GM18861 (cell line): ENCODE results near the gene CPXM1.
"Not testable (repeated sequence)": the region's sequence is repeated elsewhere in the genome, so short reads cannot be mapped to it uniquely, and the experiment has no call there.

Experiments
- ATAC-seq: cut with Tn5 transposase; IDR thresholded peaks from one replicate; pipeline ENCODE4 v1.9.1; 2021; ENCODE audit not compliant: unreplicated experiment

The CPXM1 gene

DNA sequence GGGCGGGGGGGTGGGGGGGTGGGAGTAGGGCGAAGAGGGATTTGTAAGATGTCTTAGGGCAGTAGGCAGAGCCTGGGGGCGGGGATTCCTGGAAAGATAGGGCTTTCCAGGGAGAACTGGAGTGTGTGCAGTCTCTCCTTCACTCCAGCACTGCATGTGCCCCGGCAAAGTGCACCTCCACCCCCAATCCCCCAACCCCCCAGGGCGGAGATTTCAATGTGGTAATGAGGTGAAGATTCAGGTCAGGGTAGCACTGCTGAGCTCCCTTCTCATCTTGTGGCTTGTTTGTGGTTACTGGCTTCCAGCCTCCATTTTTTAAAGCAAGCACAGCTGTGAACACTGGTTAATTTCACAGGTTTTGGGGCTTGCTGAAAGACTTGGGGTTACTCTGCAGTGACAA lies 21.6 kb upstream of the CPXM1 start:
- no peak for ATAC-seq

DNA sequence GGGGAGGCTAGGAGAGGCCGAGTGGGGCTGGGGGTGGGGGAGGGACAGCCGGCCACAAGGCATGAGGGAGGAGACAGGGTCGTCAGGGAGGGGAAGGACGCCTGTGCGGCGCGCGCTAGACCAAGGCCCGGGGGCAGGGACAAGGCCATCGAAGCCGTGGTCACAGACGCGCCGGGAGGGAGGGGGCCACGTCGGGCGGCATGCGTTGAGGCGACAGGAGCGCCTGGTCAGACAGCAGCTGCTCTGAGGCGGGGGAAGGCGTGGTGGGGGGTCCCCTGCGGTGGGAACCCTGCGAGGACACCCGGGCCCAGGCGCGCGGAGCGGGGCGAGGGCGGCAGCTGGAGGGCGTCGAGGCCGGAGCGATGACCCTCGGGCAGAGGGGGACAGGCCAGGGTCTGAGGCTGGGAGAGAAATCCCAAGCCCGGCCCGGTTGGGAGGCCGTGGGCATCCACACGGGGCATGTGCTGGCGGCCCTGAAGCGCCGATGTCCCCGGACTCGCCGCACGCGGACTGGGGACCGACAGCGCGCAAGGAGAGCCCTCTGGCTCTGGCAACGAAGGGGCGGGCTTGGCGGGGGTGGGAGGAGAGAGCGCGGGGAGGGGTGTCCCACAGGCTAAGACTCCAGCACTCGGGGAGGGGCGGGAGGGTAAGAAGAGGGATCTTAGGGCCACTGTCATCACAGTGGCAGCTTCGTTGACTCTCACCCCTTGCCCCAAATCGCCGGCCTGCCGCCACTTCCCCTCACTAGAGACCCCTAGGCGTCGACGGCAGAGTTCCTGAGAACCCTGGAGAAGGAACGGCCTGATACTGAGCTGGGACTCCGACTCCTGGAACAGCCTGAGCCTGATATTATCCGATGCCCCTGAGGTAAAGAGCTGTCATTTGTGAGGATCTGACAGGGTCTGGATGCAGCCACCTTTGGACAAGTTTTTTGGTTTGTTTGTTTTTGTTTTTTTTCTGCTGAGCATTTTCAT lies 20.8 kb upstream of the CPXM1 start:
- ATAC-seq = no peak

DNA sequence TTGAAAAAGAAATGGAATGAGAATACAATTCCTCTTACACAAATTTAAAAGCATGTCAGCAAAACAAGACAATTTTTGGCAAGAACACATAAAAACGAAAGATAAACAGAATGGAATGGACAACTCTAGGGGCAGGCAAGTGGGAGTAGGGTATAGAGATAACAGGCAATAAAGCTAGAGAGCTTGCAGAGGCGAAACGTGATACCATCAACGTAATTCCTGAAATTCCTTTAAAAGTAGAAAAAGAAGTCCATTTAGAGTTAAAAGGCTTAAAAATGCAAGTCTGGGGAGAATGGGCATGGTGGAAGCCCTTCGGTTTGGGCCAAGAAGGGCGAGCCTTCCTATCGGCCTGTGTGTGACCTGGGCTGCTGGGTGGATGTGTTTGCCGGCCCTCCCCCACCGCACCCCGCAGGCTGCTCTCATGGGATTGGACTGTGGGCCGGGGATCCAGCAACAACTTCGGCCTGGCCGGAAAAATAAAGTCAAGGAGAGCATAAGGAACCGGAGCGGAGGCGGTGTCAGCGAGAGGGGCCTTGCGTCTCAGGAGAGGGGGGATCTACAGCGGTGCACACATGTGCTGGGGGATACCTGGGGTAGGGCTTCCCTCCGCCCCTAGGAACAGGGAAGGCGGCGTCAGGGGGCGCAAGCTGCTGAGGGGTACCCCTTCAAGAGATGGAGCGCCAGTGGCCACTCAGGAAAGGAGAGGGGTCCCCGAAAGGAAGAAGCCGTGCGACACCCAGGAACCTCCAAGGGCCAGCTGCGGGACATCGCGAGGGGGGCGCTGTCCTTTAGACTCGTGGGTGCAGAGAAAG lies 19.9 kb upstream of the CPXM1 start:
- no peak for ATAC-seq

DNA sequence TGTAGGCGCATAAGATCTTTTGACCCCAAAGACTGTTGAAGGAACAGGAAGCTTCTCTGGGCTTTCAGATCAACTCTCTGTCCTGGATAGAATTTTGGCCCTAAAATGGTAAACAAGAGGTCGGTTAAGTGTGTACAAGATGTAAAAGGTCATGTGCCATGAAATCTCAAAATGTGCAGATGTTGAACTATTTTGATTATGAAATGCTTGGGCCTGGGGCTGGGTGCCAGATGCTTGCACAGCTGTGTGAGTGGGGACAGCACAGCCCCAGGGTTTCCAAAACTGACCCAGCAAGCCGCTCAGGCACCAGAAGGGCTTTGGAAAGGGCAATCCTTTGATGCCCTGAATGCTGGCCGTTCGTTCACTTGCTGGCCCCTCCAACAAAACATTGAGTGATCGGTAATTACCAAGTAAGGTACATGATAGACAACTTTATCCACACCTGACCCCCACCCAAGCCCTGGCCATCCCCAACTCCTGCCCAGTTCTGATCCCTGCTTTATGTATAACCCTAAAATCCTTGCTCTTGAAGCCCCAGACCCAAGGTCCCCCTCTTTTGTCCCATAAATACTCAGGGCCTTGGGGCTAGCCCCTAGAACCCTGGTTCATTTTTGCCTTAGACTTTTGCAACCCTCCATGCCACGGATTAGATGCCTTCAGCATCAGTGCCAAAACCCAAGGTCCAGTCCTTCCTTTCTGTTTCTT lies 17.6 kb upstream of the CPXM1 start:
- ATAC-seq = no peak

DNA sequence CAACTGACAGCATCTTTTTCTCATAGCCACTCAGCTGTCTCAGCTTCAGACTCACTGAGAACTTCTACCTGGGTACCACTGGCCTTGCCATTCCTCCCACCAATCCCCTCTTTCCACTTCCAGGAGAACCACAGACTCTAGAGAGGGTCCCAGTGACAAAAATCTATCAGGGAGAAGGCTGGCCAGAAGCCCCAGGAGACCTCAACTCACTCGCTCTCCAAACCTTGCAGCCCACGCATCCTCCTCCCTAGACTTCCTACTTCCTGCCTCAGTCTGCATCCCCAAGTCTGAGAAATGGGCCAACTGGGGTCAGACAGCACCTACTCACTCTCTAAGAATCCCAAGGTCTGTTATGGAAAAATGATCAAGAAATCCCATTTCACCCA lies 16.9 kb upstream of the CPXM1 start:
- ATAC-seq = no peak

DNA sequence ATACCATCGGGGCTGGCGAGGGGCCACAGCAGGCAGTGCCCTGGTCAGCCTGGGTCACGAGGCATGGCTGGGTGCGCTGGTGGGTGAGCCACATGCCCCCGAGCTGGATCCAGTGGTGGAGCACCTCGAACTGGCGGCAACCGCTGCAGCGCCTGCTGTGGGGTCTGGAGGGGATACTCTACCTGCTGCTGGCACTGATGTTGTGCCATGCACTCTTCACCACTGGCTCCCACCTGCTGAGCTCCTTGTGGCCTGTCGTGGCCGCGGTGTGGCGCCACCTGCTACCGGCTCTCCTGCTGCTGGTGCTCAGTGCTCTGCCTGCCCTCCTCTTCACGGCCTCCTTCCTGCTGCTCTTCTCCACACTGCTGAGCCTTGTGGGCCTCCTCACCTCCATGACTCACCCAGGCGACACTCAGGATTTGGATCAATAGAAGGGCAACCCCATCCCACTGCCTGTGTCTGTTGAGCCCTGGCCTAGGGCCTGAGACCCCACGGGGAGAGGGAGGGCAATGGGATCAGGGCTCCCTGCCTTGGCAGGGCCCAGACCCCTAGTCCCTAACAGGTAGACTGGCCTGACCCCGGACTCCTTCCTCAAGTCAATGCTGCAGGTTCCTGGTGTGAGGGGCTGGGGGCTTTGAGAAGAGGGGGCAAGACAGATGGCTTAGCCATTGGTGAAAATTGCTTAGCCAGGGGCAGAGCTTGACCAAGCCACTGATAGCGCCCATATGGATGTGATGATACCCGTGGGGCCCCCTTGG lies 16.3 kb upstream of the CPXM1 start:
- ATAC-seq = no peak

DNA sequence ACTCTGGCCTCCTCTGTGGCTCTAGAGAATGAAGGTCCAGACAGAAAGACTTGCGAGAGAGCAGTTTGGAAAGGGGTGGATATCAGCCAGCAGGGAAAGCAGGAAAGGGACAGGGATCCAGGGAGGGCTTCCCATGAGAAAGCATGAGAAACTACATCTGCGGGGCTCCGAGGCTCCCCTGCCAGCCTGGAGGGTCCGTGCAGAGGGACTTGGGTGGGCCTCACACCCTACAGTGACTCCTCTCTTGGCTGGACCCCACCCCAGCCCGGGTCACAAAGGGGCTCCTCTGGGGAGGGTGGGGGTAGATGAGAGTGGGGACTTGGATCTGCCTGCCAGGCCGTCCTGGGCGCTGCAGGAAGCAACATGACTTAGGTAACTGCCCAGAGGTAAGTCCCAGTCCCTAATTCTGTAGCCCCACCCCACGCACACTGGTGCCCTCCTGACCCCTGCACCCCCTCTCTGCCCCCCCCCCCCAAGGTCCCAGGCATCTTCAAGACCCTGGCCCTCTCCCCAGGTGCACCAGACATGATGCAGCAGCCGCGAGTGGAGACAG lies 15.7 kb upstream of the CPXM1 start, which contains the start of gene TMEM239:
Gene TMEM239 (plus strand): TSS at position 335 of the 553 bp plus-strand sequence. CDS start 191 bp downstream, at position 526.
- ATAC-seq = no peak

DNA sequence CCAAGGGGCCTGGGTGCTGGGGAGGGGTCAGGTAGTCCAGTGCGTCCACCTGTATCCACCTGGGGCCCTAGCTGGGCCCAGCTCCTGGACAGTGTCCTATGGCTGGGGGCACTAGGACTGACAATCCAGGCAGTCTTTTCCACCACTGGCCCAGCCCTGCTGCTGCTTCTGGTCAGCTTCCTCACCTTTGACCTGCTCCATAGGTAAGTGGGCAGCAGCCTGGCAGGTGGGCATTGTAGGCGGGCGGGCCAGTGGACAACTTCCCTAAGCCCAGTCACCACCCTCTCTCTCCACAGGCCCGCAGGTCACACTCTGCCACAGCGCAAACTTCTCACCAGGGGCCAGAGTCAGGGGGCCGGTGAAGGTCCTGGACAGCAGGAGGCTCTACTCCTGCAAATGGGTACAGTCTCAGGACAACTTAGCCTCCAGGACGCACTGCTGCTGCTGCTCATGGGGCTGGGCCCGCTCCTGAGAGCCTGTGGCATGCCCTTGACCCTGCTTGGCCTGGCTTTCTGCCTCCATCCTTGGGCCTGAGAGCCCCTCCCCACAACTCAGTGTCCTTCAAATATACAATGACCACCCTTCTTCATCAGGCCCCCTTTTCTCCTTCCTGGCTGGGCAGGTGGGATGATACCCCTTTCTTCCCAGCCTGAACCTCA lies 14.9 kb upstream of the CPXM1 start:
- no peak for ATAC-seq

DNA sequence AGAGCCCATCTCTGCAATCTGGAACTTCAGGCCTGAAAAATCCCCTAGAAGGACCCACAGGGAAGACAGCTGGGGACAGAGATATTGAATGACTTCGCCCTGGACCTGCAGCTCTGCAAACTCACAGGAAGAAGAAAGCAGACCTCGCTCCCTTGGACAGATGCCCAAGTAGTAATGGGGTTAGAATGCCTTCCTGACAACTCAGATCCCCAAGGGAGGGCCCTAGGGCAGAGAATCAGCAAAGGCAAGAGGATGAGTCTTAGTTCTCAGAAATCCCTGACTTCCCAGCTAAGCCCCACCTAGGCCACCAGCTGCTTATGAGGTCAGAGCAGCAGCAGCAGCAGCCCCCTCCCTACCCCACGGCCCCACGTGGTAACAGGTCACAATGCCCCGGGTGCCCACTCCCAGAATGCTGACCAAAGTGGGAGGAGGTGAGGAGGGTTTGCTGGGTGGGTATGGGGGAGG lies 14.2 kb upstream of the CPXM1 start, which contains the start of gene C20orf141:
Gene C20orf141 (plus strand): TSS at position 401 of the 465 bp plus-strand sequence. CDS start 198 bp downstream, outside the sequence.
- no peak for ATAC-seq

DNA sequence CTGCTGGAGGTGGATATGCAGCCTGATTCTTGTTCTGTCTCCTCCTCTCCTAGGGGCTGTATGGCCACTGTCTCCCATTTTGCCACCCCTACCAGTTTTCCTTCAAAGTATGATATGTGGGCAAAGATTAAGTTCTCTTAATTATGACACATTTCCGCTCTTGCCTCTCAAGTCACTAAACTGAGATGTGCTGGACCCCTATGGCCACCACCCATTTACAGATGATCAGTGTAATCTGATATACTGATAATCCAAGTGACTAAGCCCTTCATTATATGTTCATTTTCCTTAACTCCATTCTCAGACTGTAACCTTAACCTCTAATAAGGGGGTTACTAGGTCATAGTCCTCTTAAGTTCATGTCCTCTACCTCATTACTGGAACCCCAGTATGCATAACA lies 13.6 kb upstream of the CPXM1 start:
- ATAC-seq = no peak

DNA sequence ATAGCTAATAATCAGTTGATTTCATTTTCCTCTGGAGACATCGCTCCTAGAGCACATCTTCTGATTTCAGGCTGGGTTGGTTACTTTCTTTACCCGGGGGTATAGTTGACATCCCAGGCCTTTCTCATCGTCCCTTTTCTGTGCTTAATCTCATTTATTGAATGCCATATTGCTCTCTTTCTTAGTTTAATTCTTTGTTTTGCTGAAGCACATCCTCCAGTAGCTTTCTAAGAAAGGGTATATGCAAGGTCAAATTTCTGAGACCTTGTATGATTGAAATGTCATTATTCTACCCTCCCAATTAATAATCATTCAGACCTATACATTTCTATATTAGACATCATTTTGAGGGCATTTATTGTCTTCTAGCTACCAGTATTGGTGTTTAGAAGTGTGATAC lies 11.8 kb upstream of the CPXM1 start:
- no peak for ATAC-seq

DNA sequence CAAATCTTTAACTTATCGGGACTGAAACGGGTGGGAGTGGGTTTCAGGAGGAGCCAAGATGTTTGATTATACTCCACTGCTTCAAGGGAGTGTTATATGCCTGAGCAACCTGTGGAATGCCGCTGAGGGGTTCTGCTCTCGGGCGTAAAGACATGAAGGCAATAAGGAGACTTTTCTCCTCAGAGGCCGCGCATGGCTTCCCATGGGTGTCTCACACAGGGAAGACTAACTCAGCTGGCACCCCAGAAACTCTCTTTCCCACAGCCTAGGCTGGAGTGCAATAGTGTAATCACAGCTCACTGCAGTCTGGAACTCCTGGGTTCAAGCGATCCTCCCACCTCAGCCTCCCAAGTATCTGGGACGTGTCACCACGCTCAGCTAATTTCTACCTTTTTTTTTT lies 9.3 kb upstream of the CPXM1 start:
- no peak for ATAC-seq

DNA sequence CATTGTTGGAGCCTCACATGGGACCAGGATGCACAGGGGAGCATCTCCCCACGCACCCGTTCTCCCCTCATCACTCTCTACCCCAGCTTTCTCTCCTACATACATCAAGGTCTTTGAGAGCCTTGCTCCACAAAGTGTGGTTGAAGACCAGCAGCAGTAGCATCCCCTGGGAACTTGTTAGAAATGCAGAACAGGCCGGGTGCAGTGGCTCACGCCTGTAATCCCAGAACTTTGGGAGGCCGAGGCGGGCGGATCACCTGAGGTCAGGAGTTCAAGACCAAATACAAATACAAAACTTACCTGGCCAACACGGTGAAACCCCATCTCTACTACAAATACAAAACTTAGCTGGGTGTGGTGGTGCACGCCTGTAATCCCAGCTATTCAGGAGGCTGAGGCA lies 7.5 kb upstream of the CPXM1 start:
- not testable (repeated sequence) for ATAC-seq

DNA sequence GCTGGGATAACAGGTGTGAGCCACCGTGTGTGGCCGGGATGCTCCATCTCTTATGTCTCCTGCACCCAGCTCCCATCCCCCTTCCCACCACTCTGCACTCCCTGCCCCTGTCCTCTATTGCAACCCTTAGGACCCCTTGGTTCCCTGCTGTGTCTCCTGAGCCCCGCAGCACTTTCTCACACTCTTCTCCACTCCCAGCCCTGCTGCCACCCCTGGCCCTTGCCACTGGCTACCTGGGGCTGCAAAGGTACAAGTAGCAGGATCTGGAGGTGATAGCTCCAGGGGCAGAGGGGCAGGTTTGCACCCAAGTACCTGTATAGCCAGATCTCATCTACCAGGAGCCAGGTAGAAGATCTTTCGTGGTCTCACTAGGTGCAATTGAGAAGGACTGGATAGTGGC lies 6.6 kb upstream of the CPXM1 start:
- ATAC-seq = no peak

DNA sequence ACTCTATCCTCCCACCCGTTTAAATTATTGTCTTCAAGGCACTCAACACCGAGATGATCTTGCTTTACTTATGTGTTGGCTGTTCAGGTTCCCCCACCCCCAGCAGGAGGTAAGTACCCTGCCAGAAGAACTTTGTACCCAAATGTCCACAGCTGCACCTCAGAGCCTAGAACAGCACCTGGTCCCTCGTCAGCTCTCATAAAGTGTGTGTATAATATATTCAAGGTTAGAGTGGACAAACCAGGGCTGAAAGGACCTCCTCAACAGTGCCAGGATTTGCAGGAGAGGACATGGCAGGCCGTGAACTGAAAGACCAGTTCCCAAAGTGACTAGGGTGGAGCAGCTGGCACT lies 5.9 kb upstream of the CPXM1 start:
- no peak for ATAC-seq

DNA sequence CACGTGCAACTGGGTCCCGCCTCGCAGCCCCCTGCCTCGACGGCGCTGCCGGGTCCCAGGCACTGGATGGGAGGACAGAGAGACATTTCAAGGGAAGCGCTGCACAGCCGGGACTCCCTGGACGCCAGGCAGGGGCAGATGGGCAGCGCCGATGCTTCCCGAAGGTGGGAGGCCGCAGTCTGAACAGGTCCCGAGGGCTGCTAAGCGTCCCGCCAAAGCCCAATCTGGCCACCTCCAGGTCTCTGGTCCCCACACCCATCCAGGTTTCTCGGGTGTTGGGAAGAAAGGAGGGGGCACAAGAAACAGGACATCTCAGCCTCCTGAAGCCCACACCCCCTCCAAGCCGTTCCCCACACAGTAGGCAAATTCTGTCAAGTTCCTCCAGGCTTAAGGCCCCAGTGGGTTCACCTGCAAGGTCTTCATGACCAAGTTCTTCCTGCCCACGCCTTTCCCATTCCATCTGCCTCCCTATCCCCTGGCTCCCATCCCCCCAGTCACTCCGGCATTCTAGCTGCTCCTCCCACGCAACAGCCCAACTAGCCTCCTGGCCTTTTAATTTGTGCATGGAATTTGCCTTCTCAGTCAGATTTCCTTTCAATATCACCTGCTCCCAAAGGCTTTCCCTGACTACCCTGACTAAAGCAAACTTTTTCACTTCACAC lies 5.4 kb upstream of the CPXM1 start:
- ATAC-seq = no peak

DNA sequence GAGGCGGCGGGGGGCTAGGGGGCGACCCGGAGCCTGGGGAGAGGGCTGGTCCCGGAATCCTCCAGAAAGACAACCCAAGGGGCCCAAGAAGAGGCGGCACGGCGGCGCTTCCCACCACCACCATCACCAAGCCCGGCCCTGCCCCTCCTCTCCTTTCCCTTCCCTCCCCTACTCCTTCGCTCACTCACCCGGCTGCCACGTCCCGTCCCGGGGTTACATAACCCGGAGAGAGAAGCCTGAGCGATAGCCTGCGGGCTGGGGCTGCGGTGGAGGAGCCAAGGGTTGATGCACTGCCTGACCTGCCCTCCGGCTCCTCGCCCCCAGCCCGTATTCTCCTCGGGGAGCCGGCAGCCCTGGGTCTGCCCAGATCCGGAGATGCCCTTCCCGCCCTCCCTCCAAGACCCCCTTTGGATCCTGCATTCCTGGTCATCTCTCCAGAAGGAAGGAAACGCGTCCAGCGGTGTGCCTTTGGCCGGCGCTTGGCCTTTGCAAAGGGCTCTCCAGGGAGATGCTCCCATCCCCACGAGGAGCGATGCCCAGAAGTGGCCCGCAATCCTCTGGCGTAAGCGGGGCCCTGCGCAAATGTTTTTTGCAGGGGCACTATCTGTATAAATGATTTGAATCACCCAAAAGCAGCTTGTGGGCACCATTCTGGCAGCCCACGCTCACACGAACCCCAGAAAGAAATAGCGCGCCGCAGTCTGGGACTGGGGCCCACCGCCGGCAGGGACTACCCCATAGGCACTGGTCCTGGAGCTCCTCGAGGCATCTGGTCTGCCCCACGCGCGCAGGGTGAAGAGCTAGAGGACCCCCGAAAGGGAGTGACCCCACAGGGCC lies 4.6 kb upstream of the CPXM1 start:
- ATAC-seq = no peak
